Measurements from ENCODE around the gene PHF20.

GRCh38 chr20:35773154-35773751, 1.4 kb downstream of the PHF20 start:
- TF ChIP-seq CTCF (IDR thresholded peaks at IDR 0.05) (no peak), EP300 (IDR thresholded peaks at IDR 0.05) (no peak)

Data from ovary (tissue), 3 donors.